Hematopoietic multipotent progenitor cell treated with erythropoietin and hydrocortisone succinate and interleukin-3 and kit ligand, for 6 days (in vitro differentiated cells): ENCODE measurements around the gene FZD4.

ENCODE experiments used
- DNase-seq: peaks from one replicate; pipeline ENCODE4 v3.0.0-alpha.2; 2015

FZD4 gene

DNA sequence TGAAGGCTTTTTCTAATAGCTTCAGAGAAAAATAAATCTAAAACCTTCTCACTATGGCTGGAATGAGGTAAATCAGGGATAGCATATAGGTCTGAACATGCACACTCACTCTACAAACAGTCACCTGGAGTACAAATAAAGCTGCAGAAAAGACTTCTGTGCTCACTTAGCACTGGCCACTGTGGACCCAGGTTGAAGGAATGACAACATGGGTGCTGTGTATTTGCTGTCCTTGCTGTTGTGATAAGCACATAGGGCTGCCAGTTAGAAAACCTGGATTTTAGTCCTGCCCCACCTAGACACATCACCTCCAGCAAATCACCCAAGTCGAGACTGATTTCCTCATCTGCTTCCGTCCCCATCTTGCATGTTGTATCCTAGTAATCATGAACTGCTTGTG lies 51.2 kb downstream of the FZD4 start:
- no peak for DNase-seq

DNA sequence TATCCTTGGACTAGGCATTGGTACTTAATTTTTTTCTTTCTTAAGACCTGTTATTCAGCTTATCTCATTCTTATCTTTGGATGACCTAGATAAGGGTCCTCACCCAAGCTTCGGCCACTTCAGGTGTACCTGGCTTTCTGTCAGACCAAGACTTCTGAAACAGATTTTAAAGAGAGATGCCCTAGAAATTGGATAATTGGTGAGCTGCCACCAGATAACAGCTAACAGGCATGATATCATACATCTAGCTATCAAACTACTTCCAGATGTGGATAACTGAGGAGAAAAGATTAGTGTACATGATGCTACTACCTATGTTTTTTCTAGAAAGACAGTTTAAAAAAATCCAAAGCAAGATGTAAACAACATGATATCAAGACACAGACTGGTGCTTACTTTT lies 52.9 kb downstream of the FZD4 start:
- no peak for DNase-seq

DNA sequence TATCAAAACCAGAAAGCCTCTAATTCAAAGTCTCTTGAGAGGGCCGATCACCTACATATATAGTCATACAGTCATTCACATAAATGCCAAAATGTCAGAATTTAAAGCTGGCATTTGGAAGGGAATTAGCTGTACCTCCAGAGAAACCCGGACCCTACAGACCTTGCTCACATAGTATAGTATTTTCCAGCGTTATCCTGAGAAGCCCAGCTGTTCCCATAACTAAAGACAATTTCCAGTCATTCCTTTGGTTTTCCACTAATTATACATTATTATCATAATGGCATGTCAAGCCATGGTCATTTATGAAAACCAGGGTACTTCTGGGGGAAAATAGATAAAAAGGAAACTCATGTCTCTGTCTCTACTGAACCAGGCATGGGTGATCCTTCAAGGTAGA lies 53.6 kb downstream of the FZD4 start:
- no peak for DNase-seq

DNA sequence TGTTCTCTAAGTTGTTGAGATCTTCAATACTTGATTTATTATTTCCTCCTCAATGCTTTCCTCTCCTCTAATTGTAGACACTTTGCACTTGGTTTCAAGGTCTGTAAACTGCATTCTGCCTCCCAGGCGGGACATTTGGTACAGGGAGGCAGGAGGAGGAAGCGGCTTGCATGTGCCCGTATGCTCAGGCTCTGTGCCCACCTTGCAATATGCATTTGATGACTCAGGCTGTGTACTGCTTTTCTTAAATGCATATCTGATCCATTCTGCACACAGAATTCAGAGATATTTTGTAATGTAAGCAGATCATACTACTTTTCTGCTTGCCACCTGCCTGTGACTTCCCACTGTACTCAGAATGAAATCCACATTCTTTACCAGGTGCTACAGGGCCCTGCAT lies 55.0 kb downstream of the FZD4 start:
- DNase-seq, result no peak

DNA sequence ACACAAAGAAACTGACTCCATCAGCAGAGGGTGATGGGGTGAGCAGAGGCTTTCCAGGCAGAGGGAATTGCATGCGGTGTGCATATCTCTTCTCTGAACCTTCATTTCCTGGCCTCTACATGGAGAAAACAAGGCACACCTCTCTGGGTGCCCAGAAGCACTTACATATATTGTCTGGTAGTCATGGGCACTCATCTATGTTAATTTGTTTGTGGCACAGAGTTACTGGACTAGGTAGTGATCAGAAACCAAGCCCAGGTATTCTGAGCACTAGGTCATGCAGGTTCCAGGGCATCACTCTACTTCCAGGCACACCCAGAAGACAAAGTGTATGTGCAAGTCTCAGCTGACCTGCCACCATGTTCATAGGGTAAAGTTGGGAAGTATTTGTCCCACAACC lies 56.5 kb downstream of the FZD4 start:
- no peak for DNase-seq

DNA sequence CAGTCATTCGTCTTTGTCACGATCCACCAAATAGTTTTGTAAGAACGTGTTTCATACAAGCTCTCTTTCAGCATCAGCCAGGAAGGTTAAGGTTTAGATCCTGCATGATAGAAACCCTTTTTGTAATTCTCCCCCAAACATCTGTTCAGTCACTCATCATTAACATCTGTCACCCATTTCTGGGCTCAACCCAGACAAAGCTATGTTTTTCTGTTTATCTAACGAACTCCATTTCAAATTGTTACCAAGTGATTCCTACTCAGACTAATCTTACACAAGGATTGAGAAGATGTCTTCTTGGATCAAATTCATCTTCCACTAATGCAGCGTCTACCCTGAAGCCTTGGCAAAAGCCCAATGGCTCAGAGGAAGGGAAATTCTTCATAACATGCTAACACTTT lies 58.8 kb downstream of the FZD4 start:
- no peak for DNase-seq
